Measurements from ENCODE around the gene CCDC88A. TPM values are rescaled to one million over a fixed set of nuclear protein-coding genes. Genes with fewer than 3 reads are reported as not detected.

The CCDC88A gene
- total and polyA plus RNA-seq, 2 experiments from 2014 or later = 12.2 to 31.0 TPM

DNA sequence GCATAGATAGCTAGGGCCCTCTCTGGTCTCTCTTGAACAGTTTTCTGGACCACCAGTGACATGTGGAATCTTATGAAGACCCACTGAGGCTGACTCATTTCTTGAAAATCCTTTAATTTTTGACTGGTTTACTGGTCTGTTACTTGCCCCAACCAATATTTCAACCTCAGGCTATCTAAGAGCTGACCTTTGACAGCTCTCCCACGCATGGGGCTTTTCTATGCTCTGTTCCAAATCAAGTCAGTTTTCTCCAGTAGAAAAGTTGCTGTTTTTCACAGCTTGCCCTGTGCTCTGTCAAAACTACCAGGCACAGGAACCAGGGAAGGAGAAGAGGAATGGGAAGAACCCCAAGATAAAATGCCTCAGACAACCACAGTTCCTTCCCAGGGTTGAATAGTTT, 104.7 kb downstream of the CCDC88A start:
- WGBS (ENCODE audit: low lambda C conversion rate, missing lambda C conversion rate) = 40% methylated on average over 1 of the region's 1 CpG
- Histone ChIP-seq H3K36me3 (replicated peaks; ENCODE audit: insufficient read depth, low read depth) (no peaks in the 10 kb centered on the region), H3K79me2 (no peaks in the 10 kb centered on the region), H3K4me1 (ENCODE audit: insufficient read depth) (no peaks in the 10 kb centered on the region), H3K27me3 (no peaks in the 10 kb centered on the region), H4K20me1 (ENCODE audit: insufficient read depth, poor library complexity, severe bottlenecking) (no peaks in the 10 kb centered on the region), H3K9me2 (replicated peaks; ENCODE audit: insufficient read depth) (no peaks in the 10 kb centered on the region), H3K27ac (no peak overlapping the region), H2AFZ (no peak overlapping the region), H3K4me2 (no peak overlapping the region), H3K4me3 (no peak overlapping the region), H3K9me3 (ENCODE audit: low read depth) (no peaks in the 10 kb centered on the region)
- TF ChIP-seq, protein P1, sequence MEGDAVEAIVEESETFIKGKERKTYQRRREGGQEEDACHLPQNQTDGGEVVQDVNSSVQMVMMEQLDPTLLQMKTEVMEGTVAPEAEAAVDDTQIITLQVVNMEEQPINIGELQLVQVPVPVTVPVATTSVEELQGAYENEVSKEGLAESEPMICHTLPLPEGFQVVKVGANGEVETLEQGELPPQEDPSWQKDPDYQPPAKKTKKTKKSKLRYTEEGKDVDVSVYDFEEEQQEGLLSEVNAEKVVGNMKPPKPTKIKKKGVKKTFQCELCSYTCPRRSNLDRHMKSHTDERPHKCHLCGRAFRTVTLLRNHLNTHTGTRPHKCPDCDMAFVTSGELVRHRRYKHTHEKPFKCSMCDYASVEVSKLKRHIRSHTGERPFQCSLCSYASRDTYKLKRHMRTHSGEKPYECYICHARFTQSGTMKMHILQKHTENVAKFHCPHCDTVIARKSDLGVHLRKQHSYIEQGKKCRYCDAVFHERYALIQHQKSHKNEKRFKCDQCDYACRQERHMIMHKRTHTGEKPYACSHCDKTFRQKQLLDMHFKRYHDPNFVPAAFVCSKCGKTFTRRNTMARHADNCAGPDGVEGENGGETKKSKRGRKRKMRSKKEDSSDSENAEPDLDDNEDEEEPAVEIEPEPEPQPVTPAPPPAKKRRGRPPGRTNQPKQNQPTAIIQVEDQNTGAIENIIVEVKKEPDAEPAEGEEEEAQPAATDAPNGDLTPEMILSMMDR (IDR thresholded peaks at IDR 0.05; ENCODE audit: poor library complexity) = no peak
- TF ChIP-seq EZH2 (IDR thresholded peaks at IDR 0.05; ENCODE audit: borderline replicate concordance) (no peak), EZH2phosphoT487 (IDR thresholded peaks at IDR 0.05; ENCODE audit: low read depth, severe bottlenecking, unreplicated experiment) (no peak)
- no peak for DNase-seq (ENCODE audit: low spot score)

DNA sequence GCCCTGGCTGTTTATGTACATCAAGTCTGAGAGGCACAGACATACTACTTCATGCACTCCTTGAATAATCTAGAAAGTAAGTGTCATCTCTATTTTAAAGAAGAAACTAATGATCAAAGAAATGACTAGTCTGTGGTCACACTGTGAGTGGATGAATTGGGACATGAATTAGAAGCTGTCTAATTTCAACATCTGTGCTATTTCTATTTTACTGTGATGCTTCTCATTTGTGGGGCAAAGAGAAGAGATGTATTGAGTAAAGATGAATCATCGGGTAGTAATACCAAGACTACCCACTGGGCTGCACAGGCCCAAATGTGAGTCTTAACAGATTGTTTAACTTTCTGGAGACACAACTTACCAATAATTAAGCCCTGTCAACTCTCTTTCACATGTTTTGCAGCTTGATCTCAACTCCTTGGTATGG, 108.2 kb downstream of the CCDC88A start:
- Histone ChIP-seq H3K36me3 (replicated peaks; ENCODE audit: insufficient read depth, low read depth) (no peaks in the 10 kb centered on the region), H2AFZ (no peak overlapping the region), H3K27me3 (no peaks in the 10 kb centered on the region), H3K4me3 (no peak overlapping the region), H3K79me2 (no peaks in the 10 kb centered on the region), H3K9me2 (replicated peaks; ENCODE audit: insufficient read depth) (no peaks in the 10 kb centered on the region), H3K4me1 (ENCODE audit: insufficient read depth) (no peaks in the 10 kb centered on the region), H3K4me2 (no peak overlapping the region), H3K27ac (no peak overlapping the region), H4K20me1 (ENCODE audit: insufficient read depth, poor library complexity, severe bottlenecking) (no peaks in the 10 kb centered on the region), H3K9me3 (ENCODE audit: low read depth) (no peaks in the 10 kb centered on the region)
- 96% methylated on average over 1 of the region's 1 CpG for WGBS (ENCODE audit: low lambda C conversion rate, missing lambda C conversion rate)
- no peak for DNase-seq (ENCODE audit: low spot score)
- TF ChIP-seq EZH2 (IDR thresholded peaks at IDR 0.05; ENCODE audit: borderline replicate concordance) = no peak
- no peak for TF ChIP-seq EZH2phosphoT487 (IDR thresholded peaks at IDR 0.05; ENCODE audit: low read depth, severe bottlenecking, unreplicated experiment)
- TF ChIP-seq, protein P1 (IDR thresholded peaks at IDR 0.05; ENCODE audit: poor library complexity) = no peak

DNA sequence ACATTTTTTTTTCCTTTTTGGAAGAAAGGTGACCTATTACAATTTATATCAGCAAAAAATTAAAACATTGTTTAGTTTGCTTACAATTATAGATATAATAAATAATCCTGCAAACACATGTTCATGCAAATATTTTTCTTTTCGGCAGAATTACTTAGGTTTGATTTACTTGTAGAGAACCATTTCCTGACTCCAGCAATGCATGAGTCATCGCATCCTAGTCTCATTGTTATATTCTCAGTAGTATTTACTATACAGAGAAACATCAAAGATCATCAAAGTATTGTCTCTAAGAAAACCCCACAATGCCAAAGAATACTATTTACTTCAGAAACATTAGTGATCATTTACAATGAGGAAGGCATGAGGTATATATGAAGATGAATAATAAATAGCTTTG, 110.2 kb downstream of the CCDC88A start:
- Histone ChIP-seq H3K79me2 (no peaks in the 10 kb centered on the region), H3K9me3 (ENCODE audit: low read depth) (no peaks in the 10 kb centered on the region), H4K20me1 (ENCODE audit: insufficient read depth, poor library complexity, severe bottlenecking) (no peaks in the 10 kb centered on the region), H3K27me3 (no peaks in the 10 kb centered on the region), H3K4me3 (no peak overlapping the region), H3K36me3 (replicated peaks; ENCODE audit: insufficient read depth, low read depth) (no peaks in the 10 kb centered on the region), H3K9me2 (replicated peaks; ENCODE audit: insufficient read depth) (no peaks in the 10 kb centered on the region), H3K27ac (no peak overlapping the region), H3K4me1 (ENCODE audit: insufficient read depth) (no peaks in the 10 kb centered on the region), H2AFZ (no peak overlapping the region), H3K4me2 (no peak overlapping the region)
- DNase-seq (ENCODE audit: low spot score) = no peak
- TF ChIP-seq EZH2 (IDR thresholded peaks at IDR 0.05; ENCODE audit: borderline replicate concordance) (no peak), EZH2phosphoT487 (IDR thresholded peaks at IDR 0.05; ENCODE audit: low read depth, severe bottlenecking, unreplicated experiment) (no peak)
- TF ChIP-seq, protein P1 (IDR thresholded peaks at IDR 0.05; ENCODE audit: poor library complexity) = no peak
- WGBS (ENCODE audit: low lambda C conversion rate, missing lambda C conversion rate) = 87% methylated on average over 2 of the region's 2 CpGs

DNA sequence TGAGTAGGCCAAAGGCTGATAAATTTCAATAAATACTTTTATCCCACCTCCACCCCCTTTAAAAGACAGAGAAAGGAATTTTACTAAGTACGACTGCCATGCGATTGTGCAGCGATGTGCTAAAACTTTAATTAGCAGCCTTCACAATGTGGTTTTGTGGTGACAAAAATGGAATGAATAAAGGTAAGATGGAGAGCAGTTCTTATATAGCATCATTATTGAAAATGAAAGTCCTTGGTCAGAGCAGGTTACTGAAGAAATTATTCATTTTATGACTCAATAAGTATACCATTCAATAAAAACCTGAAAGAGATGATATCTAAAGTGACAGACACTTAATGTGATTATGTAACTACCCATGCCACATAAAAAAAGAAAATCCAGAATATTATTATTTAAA, 117.4 kb downstream of the CCDC88A start:
- TF ChIP-seq EZH2phosphoT487 (IDR thresholded peaks at IDR 0.05; ENCODE audit: low read depth, severe bottlenecking, unreplicated experiment) = no peak
- TF ChIP-seq EZH2 (IDR thresholded peaks at IDR 0.05; ENCODE audit: borderline replicate concordance) = no peak
- TF ChIP-seq, protein P1 (IDR thresholded peaks at IDR 0.05; ENCODE audit: poor library complexity) = no peak
- no peaks in the 10 kb centered on the region for H3K4me1 ChIP-seq (ENCODE audit: insufficient read depth)
- no peak overlapping the region for H3K27ac ChIP-seq
- no peaks in the 10 kb centered on the region for H3K27me3 ChIP-seq
- H2AFZ ChIP-seq = no peak overlapping the region
- no peaks in the 10 kb centered on the region for H3K9me3 ChIP-seq (ENCODE audit: low read depth)
- WGBS (ENCODE audit: low lambda C conversion rate, missing lambda C conversion rate) = 100% methylated on average over 3 of the region's 3 CpGs
- H4K20me1 ChIP-seq (ENCODE audit: insufficient read depth, poor library complexity, severe bottlenecking) = no peaks in the 10 kb centered on the region
- DNase-seq (ENCODE audit: low spot score) = no peak
- H3K4me2 ChIP-seq = no peak overlapping the region
- H3K4me3 ChIP-seq = no peak overlapping the region
- no peaks in the 10 kb centered on the region for H3K9me2 ChIP-seq (replicated peaks; ENCODE audit: insufficient read depth)
- no peaks in the 10 kb centered on the region for H3K36me3 ChIP-seq (replicated peaks; ENCODE audit: insufficient read depth, low read depth)
- H3K79me2 ChIP-seq = no peaks in the 10 kb centered on the region

Data from hepatocyte (in vitro differentiated cells).